Erythroblast (primary cell): ENCODE measurements around the gene ACP2.

Experiments used
- GATA1 ChIP-seq: IDR thresholded peaks from 2 replicates; pipeline ENCODE4 v1.6.1; 2011; ENCODE audit warnings: low read depth, mild to moderate bottlenecking, control low read depth, low read length, moderate library complexity
- POLR2A ChIP-seq: IDR thresholded peaks from 2 replicates; pipeline ENCODE4 v1.6.1; 2011; ENCODE audit warnings: mild to moderate bottlenecking, low read length

GRCh38 chr11:47234669-47235100 is 13.9 kb downstream of the ACP2 start:
- TF ChIP-seq POLR2A (no peak), GATA1 (no peak)
